ENCODE results near the gene FMOD. TPM values are rescaled to one million over a fixed set of nuclear protein-coding genes. Genes with fewer than 3 reads are reported as not detected.

The FMOD gene
- total RNA-seq, 4 donors from 2014 or later: 13.3 to 36.6 (median 22.9) TPM

GRCh38 chr1:203373991-203374390 lies 23.1 kb upstream of the FMOD start:
- peaks cover 6% of the 10 kb centered on the region for H3K4me1 ChIP-seq
- TF ChIP-seq POLR2AphosphoS5 (IDR thresholded peaks at IDR 0.05) (no peak), POLR2A (IDR thresholded peaks at IDR 0.05) (no peak), EP300 (IDR thresholded peaks at IDR 0.05) (no peak)
- TF ChIP-seq, protein P1, sequence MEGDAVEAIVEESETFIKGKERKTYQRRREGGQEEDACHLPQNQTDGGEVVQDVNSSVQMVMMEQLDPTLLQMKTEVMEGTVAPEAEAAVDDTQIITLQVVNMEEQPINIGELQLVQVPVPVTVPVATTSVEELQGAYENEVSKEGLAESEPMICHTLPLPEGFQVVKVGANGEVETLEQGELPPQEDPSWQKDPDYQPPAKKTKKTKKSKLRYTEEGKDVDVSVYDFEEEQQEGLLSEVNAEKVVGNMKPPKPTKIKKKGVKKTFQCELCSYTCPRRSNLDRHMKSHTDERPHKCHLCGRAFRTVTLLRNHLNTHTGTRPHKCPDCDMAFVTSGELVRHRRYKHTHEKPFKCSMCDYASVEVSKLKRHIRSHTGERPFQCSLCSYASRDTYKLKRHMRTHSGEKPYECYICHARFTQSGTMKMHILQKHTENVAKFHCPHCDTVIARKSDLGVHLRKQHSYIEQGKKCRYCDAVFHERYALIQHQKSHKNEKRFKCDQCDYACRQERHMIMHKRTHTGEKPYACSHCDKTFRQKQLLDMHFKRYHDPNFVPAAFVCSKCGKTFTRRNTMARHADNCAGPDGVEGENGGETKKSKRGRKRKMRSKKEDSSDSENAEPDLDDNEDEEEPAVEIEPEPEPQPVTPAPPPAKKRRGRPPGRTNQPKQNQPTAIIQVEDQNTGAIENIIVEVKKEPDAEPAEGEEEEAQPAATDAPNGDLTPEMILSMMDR (IDR thresholded peaks at IDR 0.05): no peak
- WGBS: 47% methylated on average over 1 of the region's 1 CpG
- H3K27me3 ChIP-seq: no peaks in the 10 kb centered on the region
- H3K9me3 ChIP-seq: no peaks in the 10 kb centered on the region
- no peak for DNase-seq (ENCODE audit: low spot score in 2 of 2)
- no peaks in the 10 kb centered on the region for H3K36me3 ChIP-seq
- H3K27ac ChIP-seq: no peak overlapping the region
- no peak overlapping the region for H3K4me3 ChIP-seq

GRCh38 chr1:203373002-203373401 lies 22.1 kb upstream of the FMOD start:
- DNase-seq (ENCODE audit: low spot score in 2 of 2): no peak
- no peaks in the 10 kb centered on the region for H3K27me3 ChIP-seq
- no peak for TF ChIP-seq POLR2AphosphoS5 (IDR thresholded peaks at IDR 0.05)
- TF ChIP-seq POLR2A (IDR thresholded peaks at IDR 0.05): no peak
- no peak for TF ChIP-seq EP300 (IDR thresholded peaks at IDR 0.05)
- TF ChIP-seq, protein P1 (IDR thresholded peaks at IDR 0.05): no peak
- no peak overlapping the region for H3K4me3 ChIP-seq
- 81% methylated on average over 2 of the region's 2 CpGs for WGBS
- peaks cover 12% of the 10 kb centered on the region for H3K4me1 ChIP-seq
- H3K9me3 ChIP-seq: no peaks in the 10 kb centered on the region
- no peaks in the 10 kb centered on the region for H3K36me3 ChIP-seq
- no peak overlapping the region for H3K27ac ChIP-seq

DNA sequence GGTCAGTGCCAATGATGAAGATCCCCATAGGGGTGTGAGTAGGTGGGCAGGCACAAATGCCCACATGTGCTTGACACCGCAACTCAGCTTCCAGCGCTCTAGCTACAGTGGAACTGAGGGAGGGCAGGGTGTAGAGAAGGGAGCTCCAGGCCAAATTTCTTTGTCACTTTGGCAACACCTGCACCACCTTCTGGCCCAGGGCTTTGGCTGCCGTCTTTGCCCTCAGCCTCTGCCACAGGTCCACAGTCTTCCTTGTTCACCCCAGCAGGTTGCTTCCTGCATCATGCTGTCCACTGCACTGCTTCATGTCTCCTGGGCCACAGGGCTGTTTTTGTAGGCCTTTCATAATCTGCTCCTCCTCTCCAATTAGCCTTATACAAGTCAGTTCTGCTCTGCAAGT lies 20.4 kb upstream of the FMOD start:
- H3K27me3 ChIP-seq: no peaks in the 10 kb centered on the region
- no peak overlapping the region for H3K27ac ChIP-seq
- peaks cover 12% of the 10 kb centered on the region for H3K4me1 ChIP-seq
- no peak overlapping the region for H3K4me3 ChIP-seq
- no peaks in the 10 kb centered on the region for H3K36me3 ChIP-seq
- no peaks in the 10 kb centered on the region for H3K9me3 ChIP-seq
- WGBS: 81% methylated on average over 3 of the region's 3 CpGs
- TF ChIP-seq, protein P1 (IDR thresholded peaks at IDR 0.05): no peak
- TF ChIP-seq POLR2AphosphoS5 (IDR thresholded peaks at IDR 0.05) (no peak), POLR2A (IDR thresholded peaks at IDR 0.05) (no peak), EP300 (IDR thresholded peaks at IDR 0.05) (no peak)
- no peak for DNase-seq (ENCODE audit: low spot score in 2 of 2)

- H3K36me3 ChIP-seq: no peaks in the 10 kb centered on the region
- H3K27ac ChIP-seq: peak overlapping the region; percentile 4
- H3K4me1 ChIP-seq: peaks cover 12% of the 10 kb centered on the region
- DNase-seq (ENCODE audit: low spot score in 2 of 2): no peak
- no peak overlapping the region for H3K4me3 ChIP-seq
- WGBS: 89% methylated on average over 4 of the region's 4 CpGs
- TF ChIP-seq EP300 (IDR thresholded peaks at IDR 0.05): no peak
- no peak for TF ChIP-seq POLR2A (IDR thresholded peaks at IDR 0.05)
- TF ChIP-seq POLR2AphosphoS5 (IDR thresholded peaks at IDR 0.05): no peak
- TF ChIP-seq, protein P1 (IDR thresholded peaks at IDR 0.05): no peak
- no peaks in the 10 kb centered on the region for H3K27me3 ChIP-seq
- H3K9me3 ChIP-seq: no peaks in the 10 kb centered on the region
Measured at GRCh38 chr1:203369666-203370065, 18.7 kb upstream of the FMOD start.

DNA sequence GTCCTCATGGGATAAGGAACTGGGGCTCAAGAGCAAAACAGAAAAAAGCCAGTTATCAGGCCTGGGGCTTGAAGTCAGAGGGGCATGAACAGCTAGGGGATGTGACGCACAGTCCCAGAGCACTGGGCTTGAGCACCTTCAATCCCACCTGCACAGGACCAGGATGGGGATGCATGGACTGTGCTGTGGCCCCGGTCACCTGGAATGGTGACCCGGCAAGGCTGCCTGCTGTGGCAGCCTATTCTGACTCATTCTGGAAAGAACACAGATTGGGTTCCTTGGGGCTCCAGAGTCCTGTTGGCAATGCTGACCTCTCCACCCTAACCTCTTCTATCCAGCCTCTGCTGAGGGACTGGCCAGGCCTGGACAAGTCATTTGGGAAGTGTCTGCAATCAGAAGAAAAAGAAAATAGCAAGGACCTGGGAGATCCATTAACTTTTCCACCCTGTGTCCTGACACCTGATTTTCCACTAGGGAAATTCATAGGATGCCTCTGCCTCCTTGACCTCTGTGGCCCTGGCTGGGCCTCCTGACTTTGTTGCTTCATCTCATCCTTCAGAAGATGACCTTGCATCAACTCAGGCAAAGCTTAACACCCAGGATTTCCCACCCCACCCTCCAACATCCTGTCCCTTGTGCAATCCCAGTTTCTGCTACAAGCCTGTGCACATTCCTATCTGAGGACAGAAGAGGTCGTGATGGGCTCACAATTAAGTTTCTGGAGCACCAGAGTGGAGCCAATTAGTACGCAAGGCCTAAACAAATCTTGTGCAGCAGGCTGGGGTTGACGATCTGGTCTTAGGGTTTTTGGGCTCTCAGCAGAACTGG lies 17.9 kb upstream of the FMOD start:
- 43% methylated on average over 4 of the region's 6 CpGs for WGBS
- DNase-seq (ENCODE audit: low spot score in 2 of 2): peak; percentile 87 to 90
- Histone ChIP-seq H3K9me3 (no peaks in the 10 kb centered on the region), H3K4me1 (peaks cover 12% of the 10 kb centered on the region), H3K36me3 (no peaks in the 10 kb centered on the region), H3K27me3 (no peaks in the 10 kb centered on the region), H3K27ac (no peak overlapping the region), H3K4me3 (no peak overlapping the region)
- TF ChIP-seq, protein P1 (IDR thresholded peaks at IDR 0.05): peak; percentile 29 to 48
- peak; percentile 67 to 94 (median 91) for TF ChIP-seq POLR2AphosphoS5 (IDR thresholded peaks at IDR 0.05)
- no peak for TF ChIP-seq POLR2A (IDR thresholded peaks at IDR 0.05)
